Loucy (cell line): ENCODE results near the gene AAR2.

ENCODE experiments used
- H2AFZ ChIP-seq: fragments of 200-600 bp; sonication (generic); 2 replicates; pipeline ENCODE4 v1.6.0; 2016; ENCODE audit warnings: antibody characterized with exemption, mild to moderate bottlenecking, low read length, moderate library complexity
- H3F3A ChIP-seq: fragments of 200-600 bp; 2 replicates; pipeline ENCODE4 v1.6.0; 2016; ENCODE audit warnings: antibody characterized with exemption, low read depth, mild to moderate bottlenecking
- H3K27me3 ChIP-seq: fragments of 200-600 bp; sonication (generic); 2 replicates; pipeline ENCODE4 v1.6.1; 2014; ENCODE audit warnings: low read length, mild to moderate bottlenecking; ENCODE audit not compliant: insufficient read depth, poor library complexity, severe bottlenecking
- H3K36me3 ChIP-seq: fragments of 200-600 bp; sonication (generic); 2 replicates; pipeline ENCODE4 v1.6.1; 2016; ENCODE audit warnings: low read length; ENCODE audit not compliant: insufficient read depth
- H3K4me1 ChIP-seq: fragments of 200-600 bp; sonication (generic); 2 replicates; pipeline ENCODE4 v1.5.1; 2014; ENCODE audit warnings: low read length, mild to moderate bottlenecking; ENCODE audit not compliant: insufficient read depth, poor library complexity, severe bottlenecking
- H3K4me2 ChIP-seq: fragments of 200-600 bp; sonication (generic); 2 replicates; pipeline ENCODE4 v1.6.0; 2014; ENCODE audit warnings: antibody characterized with exemption, low read length, low read depth, mild to moderate bottlenecking; ENCODE audit not compliant: poor library complexity, severe bottlenecking
- H3K4me3 ChIP-seq: fragments of 200-600 bp; sonication (generic); 2 replicates; pipeline ENCODE4 v1.5.1; 2014; ENCODE audit warnings: low read length, mild to moderate bottlenecking, mixed read lengths; ENCODE audit not compliant: poor library complexity, severe bottlenecking
- H3K79me2 ChIP-seq: fragments of 200-600 bp; sonication (generic); 2 replicates; pipeline ENCODE4 v1.6.1; 2014; ENCODE audit warnings: low read length; ENCODE audit not compliant: insufficient read depth
- H3K9ac ChIP-seq: fragments of 200-600 bp; sonication (generic); 2 replicates; pipeline ENCODE4 v1.6.0; 2014; ENCODE audit warnings: mild to moderate bottlenecking, low read depth, low read length, moderate library complexity; ENCODE audit not compliant: poor library complexity, severe bottlenecking
- H3K9me2 ChIP-seq: fragments of 200-600 bp; sonication (generic); replicated peaks from 2 replicates; pipeline ENCODE4 v1.6.1; 2016; ENCODE audit warnings: low read depth, low read length, mixed read lengths
- H3K9me3 ChIP-seq: fragments of 200-600 bp; sonication (generic); 2 replicates; pipeline ENCODE4 v1.6.1; 2014; ENCODE audit warnings: mild to moderate bottlenecking, antibody characterized with exemption, low read length, low read depth; ENCODE audit not compliant: insufficient read depth
- H4K20me1 ChIP-seq: fragments of 200-600 bp; sonication (generic); 2 replicates; pipeline ENCODE4 v1.6.0; 2014; ENCODE audit warnings: antibody characterized with exemption, low read length, mild to moderate bottlenecking; ENCODE audit not compliant: insufficient read depth, poor library complexity, severe bottlenecking
- CTCF ChIP-seq: fragments of 200-600 bp; sonication (generic); conservative IDR thresholded peaks from 2 replicates; pipeline ENCODE4 v1.5.1; 2014; ENCODE audit warnings: mild to moderate bottlenecking, antibody characterized with exemption, low read length
- EZH2phosphoT487 ChIP-seq: fragments of 200-600 bp; IDR thresholded peaks from 2 replicates; pipeline ENCODE4 v1.6.1; 2018; ENCODE audit warnings: antibody characterized with exemption, mild to moderate bottlenecking, moderate library complexity, borderline replicate concordance

The AAR2 gene

GRCh38 chr20:36231331-36231730, 4.9 kb upstream of the AAR2 start:
- Histone ChIP-seq H4K20me1 (no peaks in the 10 kb centered on the region), H3K9me3 (no peaks in the 10 kb centered on the region), H3K79me2 (peaks cover 1% of the 10 kb centered on the region), H3K4me2 (no peak overlapping the region), H3K36me3 (no peaks in the 10 kb centered on the region), H3K27me3 (no peaks in the 10 kb centered on the region), H3K4me3 (no peak overlapping the region), H3K4me1 (no peaks in the 10 kb centered on the region), H3K9me2 (no peaks in the 10 kb centered on the region), H3K9ac (no peak overlapping the region), H2AFZ (no peak overlapping the region), H3F3A (no peaks in the 10 kb centered on the region)
- TF ChIP-seq CTCF (no peak), EZH2phosphoT487 (no peak)

- H3K27me3 ChIP-seq = no peaks in the 10 kb centered on the region
- H3K79me2 ChIP-seq = peaks cover 36% of the 10 kb centered on the region
- no peak overlapping the region for H3K4me3 ChIP-seq
- peaks cover 2% of the 10 kb centered on the region; the same call in 1 of the 2 replicates for H3K36me3 ChIP-seq
- peaks cover 19% of the 10 kb centered on the region for H3K4me1 ChIP-seq
- no peak overlapping the region for H3K9ac ChIP-seq
- H3K9me3 ChIP-seq = no peaks in the 10 kb centered on the region
- peaks cover 21% of the 10 kb centered on the region for H4K20me1 ChIP-seq
- H3K9me2 ChIP-seq = no peaks in the 10 kb centered on the region
- no peak overlapping the region for H3K4me2 ChIP-seq
- no peak for TF ChIP-seq CTCF
- TF ChIP-seq EZH2phosphoT487 = no peak
- peak overlapping the region; percentile 32; the same call in 1 of the 2 replicates for H2AFZ ChIP-seq
- H3F3A ChIP-seq = no peaks in the 10 kb centered on the region
Observed at GRCh38 chr20:36234771-36235320, 1.4 kb upstream of the AAR2 start.

GRCh38 chr20:36236786-36237121, 476 bp downstream of the AAR2 start:
- Histone ChIP-seq H3K9me2 (no peaks in the 10 kb centered on the region), H4K20me1 (peaks cover 27% of the 10 kb centered on the region), H2AFZ (peak overlapping the region; percentile 100), H3K4me1 (peaks cover 19% of the 10 kb centered on the region), H3K36me3 (peaks cover 21% of the 10 kb centered on the region; the same call in 1 of the 2 replicates), H3F3A (no peaks in the 10 kb centered on the region), H3K9me3 (no peaks in the 10 kb centered on the region), H3K4me2 (peak overlapping the region; percentile 96), H3K9ac (peak overlapping the region; percentile 80), H3K79me2 (peaks cover 44% of the 10 kb centered on the region), H3K4me3 (peak overlapping the region; percentile 80), H3K27me3 (no peaks in the 10 kb centered on the region)
- no peak for TF ChIP-seq CTCF
- TF ChIP-seq EZH2phosphoT487 = no peak
